NCI-H1417 (cell line): ENCODE measurements around the gene KRTAP5-11.
A peak's percentile ranks its signal among the peaks of the same experiment; 100 is the strongest.
"Not testable (repeated sequence)": the region's sequence is repeated elsewhere in the genome, so short reads cannot be mapped to it uniquely, and the experiment has no call there.

Source experiments
- DNase-seq, 3 experiments: peaks; one replicate each; lab custom pipeline; 2025; lab: John Stamatoyannopoulos, UW

The KRTAP5-11 gene, protein sequence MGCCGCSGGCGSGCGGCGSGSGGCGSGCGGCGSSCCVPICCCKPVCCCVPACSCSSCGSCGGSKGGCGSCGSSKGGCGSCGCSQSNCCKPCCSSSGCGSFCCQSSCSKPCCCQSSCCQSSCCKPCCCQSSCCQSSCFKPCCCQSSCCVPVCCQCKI

DNA sequence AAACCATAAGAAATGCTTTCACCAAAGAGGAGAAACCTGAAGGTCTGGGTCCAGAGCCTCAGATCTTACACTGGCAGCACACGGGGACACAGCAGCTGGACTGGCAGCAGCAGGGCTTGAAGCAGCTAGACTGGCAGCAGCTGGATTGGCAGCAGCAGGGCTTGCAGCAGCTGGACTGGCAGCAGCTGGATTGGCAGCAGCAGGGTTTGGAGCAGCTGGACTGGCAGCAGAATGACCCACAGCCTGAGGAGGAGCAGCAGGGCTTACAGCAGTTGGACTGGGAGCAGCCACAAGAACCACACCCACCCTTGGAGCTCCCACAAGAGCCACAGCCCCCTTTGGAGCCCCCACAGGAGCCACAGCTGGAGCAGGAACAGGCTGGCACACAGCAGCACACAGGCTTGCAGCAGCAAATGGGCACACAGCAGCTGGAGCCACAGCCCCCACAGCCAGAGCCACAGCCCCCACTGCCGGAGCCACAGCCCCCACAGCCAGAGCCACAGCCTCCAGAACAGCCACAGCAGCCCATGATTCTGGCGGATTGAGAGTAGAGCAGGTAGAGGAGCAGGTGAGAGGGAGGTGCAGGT is at the start of gene KRTAP5-11:
TSS of gene KRTAP5-11 (minus strand) at position 567 of the 587 bp plus-strand sequence. CDS start at position 529, 38 bp downstream.
- no peak for DNase-seq

GRCh38 chr11:71631551-71631950 is 48.9 kb upstream of the KRTAP5-11 start:
- not testable (repeated sequence) for DNase-seq

DNA sequence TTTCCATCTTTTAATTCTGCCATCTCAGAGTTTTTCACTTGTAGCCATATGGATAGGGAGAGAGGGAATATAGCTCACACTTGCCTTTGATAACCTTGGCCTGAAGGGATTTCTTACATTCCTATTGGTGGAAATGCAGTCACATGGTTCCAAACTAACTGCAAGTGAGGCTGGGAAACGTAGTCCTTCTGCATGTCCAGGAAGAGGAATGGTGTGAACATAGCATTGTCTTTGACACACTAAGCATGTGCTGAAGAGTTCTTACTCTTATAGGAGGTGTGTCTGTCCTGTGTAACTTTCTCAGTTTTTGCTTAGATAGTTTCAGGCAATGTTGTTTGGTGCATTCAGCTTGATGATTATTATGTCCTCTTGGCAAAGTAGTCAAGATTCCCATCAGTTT is 47.4 kb upstream of the KRTAP5-11 start:
- DNase-seq, result not testable (repeated sequence)

DNA sequence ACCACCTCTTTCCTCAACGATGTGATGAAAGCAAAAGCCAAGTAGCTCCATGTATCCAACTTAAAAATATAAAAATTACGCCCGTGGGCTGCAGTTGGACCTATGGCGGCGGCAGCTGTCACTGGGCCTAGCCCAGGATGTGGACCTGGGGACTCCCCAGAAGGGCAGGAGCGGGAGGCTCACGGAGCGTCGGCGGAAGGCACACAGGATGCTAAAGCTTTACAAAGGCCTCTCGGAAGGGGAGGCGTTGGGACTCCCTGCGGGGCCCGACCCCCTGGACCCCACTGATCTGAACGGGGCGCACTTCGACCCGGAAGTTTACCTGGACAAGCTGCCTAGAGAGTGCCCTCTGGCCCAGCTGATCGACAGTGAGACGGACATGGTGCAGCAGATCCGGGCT is 46.3 kb upstream of the KRTAP5-11 start:
- DNase-seq, result not testable (repeated sequence)

- DNase-seq, result not testable (repeated sequence)
Measured at GRCh38 chr11:71623226-71623625, 40.6 kb upstream of the KRTAP5-11 start.

DNA sequence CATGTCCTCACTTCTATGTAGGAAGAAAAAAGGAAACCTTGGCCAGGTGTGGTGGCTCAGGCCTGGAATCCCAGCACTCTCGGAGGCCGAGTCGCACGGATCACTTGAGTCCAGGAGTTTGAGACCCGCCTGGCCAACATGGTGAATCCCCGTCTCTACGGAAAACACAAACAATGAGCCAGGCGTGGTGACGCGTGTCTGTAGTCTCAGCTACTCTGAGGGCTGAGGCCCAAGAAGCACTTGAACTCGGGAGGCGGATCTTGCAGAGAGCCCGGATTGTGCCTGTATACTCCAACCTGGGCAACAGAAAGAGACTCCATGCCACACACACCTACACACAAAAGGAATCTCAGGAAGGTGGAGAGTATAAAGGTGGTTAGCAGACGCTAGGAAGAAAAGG is 39.9 kb upstream of the KRTAP5-11 start:
- peak in 1 of 3 experiments; percentile 4 for DNase-seq

- DNase-seq, result not testable (repeated sequence)
Measured at GRCh38 chr11:71615003-71615402, 32.3 kb upstream of the KRTAP5-11 start.

DNA sequence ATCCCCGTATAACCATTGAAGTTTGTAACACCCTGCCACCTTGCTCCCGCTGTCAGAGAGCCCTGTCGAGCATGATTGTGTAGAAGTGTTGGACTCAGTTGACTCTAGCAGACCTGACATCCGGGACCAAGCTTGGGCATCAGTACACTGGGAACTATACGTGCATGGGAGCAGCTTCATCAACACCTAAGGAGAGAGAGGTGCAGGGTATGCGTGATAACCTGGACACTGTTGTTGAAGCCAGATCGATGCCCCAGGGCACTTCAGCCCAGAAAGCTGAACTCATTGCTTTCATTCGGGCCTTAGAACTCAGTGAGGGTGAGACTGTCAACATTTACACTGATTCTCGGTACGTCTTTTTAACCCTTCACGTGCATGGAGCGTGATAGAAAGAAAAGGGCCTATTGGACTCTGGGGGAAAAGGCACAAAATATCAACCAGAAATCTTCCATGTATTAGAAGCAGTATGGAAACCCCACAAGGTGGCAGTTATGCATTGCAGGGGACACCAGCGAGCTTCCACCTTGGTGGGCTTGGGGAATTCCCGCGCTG is 31.8 kb upstream of the KRTAP5-11 start:
- DNase-seq, result not testable (repeated sequence)

GRCh38 chr11:71613931-71614330 is 31.3 kb upstream of the KRTAP5-11 start:
- not testable (repeated sequence) for DNase-seq

GRCh38 chr11:71611218-71611910 is 28.7 kb upstream of the KRTAP5-11 start:
- not testable (repeated sequence) for DNase-seq

GRCh38 chr11:71608272-71608671 is 25.6 kb upstream of the KRTAP5-11 start:
- DNase-seq, result not testable (repeated sequence)

- DNase-seq, result peak in 2 of 3 experiments; percentile 37 to 45
Measured at GRCh38 chr11:71607520-71608216, 25.0 kb upstream of the KRTAP5-11 start.

DNA sequence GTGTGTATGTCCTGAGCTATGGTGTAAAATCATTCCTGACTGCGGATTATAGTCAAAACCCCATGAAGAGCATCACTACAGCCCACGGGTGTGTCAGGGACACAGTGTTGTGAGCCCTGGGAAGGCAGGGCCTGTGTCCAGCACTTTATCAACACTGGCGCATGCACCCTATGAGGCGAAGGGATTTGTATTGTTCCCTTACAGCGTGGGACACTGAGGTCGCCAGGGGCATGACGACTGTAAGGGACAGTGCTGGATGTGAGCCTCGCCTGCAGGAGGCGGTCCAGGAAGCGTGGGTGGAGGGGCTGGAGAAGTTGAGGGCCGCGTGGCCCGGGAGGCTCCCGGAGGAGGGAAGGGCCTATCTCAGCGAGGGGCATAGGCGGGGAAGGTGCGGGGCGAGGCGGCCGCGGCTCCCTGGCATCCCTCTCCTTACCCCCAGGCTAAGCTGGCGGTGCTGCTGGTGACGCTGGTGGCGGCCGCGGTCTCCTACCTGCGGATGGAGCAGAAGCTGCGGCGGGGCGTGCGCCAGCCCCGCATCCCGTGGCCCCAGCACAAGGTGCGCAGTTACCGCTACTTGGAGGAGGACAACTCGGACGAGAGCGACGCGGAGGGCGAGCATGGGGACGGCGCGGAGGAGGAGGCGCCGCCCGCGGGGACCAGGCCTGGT is 24.3 kb upstream of the KRTAP5-11 start:
- peak in 2 of 3 experiments; percentile 37 to 40 for DNase-seq

DNA sequence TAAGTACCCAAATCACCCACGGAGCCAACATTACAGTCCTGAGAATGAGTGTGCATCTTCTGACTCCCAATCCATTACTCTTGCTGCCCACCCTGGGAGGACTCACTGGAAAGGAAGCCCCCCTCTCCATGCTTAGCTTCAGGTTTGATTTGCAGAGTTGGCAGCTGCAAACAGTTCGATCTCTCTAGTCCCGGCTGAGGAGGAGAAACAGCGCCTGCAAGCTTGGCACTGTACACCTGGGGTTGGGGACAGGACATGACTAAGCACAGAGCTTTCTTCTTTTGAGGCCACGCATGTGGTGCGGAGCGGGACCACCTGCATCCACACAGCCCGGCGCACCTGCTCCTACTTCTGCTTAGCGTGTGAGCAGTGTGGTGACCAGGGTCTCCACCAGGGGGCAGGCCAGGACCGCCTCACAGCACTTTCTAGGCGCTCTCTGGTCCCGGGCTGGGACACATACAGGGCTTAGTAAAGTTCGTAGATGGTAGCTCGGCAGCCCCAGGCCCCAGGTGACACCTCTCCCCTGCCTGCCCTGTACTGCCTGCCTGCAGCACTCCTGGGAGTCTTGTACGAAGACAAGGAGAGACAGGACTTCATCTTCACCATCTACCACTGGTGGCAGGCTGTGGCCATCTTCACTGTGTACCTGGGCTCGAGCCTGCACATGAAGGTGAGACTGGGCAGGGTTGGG is 22.3 kb upstream of the KRTAP5-11 start:
- DNase-seq, result not testable (repeated sequence)

GRCh38 chr11:71603221-71603620 is 20.5 kb upstream of the KRTAP5-11 start:
- DNase-seq, result not testable (repeated sequence)

DNA sequence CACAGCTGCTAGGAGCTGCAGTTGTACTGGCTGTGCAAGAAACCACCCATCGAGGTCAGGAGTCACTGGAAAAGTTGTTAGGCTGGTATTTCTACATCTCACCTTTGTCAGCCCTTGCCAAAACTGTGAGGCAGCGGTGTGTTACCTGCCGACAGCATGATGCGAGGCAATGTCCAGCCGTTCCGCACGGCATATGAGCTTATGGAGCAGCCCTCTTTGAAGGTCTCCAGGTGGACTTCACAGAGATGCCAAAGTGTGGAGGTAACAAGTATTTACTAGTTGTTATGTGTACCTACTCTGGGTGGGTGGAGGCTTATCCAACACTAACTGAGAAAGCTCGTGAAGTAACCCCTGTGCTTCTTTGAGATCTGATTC is 6.9 kb upstream of the KRTAP5-11 start:
- DNase-seq, result not testable (repeated sequence)

- not testable (repeated sequence) for DNase-seq
Measured at GRCh38 chr11:71588822-71589545, 6.3 kb upstream of the KRTAP5-11 start.

DNA sequence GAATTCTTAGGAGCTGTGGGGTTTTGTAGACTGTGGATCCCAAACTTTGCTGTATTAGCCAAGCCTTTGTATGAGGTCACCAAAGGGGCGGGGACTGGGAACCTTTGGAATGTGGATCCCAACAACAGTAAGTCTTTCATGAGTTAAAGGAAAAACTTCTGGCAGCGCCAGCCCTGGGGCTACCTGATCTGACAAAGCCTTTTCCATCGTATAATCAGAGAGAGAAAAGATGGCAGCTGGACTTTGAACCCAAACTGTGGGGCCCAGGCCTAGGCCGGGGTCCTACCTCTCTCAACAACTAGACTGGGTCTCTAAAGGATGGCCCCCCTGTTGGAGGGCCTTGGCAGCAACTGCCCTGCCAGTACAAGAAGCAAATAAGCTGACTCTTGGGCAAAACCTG is 5.6 kb upstream of the KRTAP5-11 start:
- not testable (repeated sequence) for DNase-seq

DNA sequence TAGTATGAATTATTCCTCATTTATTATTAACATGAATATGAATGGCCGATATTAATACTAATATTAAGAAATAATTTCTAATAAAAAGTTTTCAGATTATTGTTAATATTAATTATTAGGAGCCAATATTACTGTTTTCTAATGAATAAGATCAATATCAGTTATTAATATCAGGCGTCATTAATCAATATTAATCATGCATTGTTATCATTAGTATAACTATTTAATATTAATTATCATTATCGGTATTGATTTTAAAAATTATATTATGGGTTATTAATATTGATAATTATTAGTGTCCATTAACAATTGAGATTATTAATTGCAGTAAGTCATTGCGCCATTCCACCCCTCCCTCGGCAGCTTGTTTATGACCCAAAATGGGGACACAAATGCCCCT is 3.0 kb upstream of the KRTAP5-11 start:
- DNase-seq, result not testable (repeated sequence)

- DNase-seq, result not testable (repeated sequence)
Measured at GRCh38 chr11:71582969-71583368, 294 bp upstream of the KRTAP5-11 start.
